GM19324 (cell line): ENCODE results near the gene TRIM63.

ENCODE experiments used
- ATAC-seq: cut with Tn5 transposase; IDR thresholded peaks from one replicate; pipeline ENCODE4 v1.9.1; 2021; ENCODE audit warnings: mild to moderate bottlenecking, moderate library complexity; ENCODE audit not compliant: unreplicated experiment, low FRiP score

TRIM63 gene

GRCh38 chr1:26059906-26060305, 7.5 kb downstream of the TRIM63 start:
- ATAC-seq: no peak

- no peak for ATAC-seq
Observed at GRCh38 chr1:26058052-26058595, 9.3 kb downstream of the TRIM63 start.

GRCh38 chr1:26057189-26057588, 10.2 kb downstream of the TRIM63 start:
- ATAC-seq: no peak

- ATAC-seq: no peak
Observed at GRCh38 chr1:26055041-26055440, 12.4 kb downstream of the TRIM63 start.

- no peak for ATAC-seq
Observed at GRCh38 chr1:26053718-26054560, 13.5 kb downstream of the TRIM63 start.

- ATAC-seq: no peak
Observed at GRCh38 chr1:26050248-26050640, 17.2 kb downstream of the TRIM63 start.

GRCh38 chr1:26049531-26050247, 17.7 kb downstream of the TRIM63 start:
- ATAC-seq: no peak

- no peak for ATAC-seq
Observed at GRCh38 chr1:26047278-26047874, 20.1 kb downstream of the TRIM63 start.

- ATAC-seq: no peak
Observed at GRCh38 chr1:26046246-26047095, 21.0 kb downstream of the TRIM63 start.

GRCh38 chr1:26045722-26046245, 21.6 kb downstream of the TRIM63 start, which contains the start of gene SLC30A2:
Gene SLC30A2, minus strand, starts transcription at chr1:26046118. Its CDS starts 222 bp downstream, at chr1:26045896.
- no peak for ATAC-seq

- ATAC-seq: no peak
Observed at GRCh38 chr1:26044971-26045721, 22.3 kb downstream of the TRIM63 start.

GRCh38 chr1:26044414-26044813, 23.0 kb downstream of the TRIM63 start:
- ATAC-seq: no peak

GRCh38 chr1:26043765-26044164, 23.7 kb downstream of the TRIM63 start:
- no peak for ATAC-seq

GRCh38 chr1:26041978-26042377, 25.5 kb downstream of the TRIM63 start:
- no peak for ATAC-seq

GRCh38 chr1:26041401-26041800, 26.0 kb downstream of the TRIM63 start:
- ATAC-seq: no peak

- ATAC-seq: no peak
Observed at GRCh38 chr1:26038904-26039303, 28.5 kb downstream of the TRIM63 start.

- ATAC-seq: no peak
Observed at GRCh38 chr1:26038477-26038876, 29.0 kb downstream of the TRIM63 start.

- ATAC-seq: no peak
Observed at GRCh38 chr1:26037904-26038303, 29.5 kb downstream of the TRIM63 start.

- ATAC-seq: no peak
Observed at GRCh38 chr1:26036756-26037281, 30.6 kb downstream of the TRIM63 start.
